ENCODE measurements around the gene CCDC175. TPM values are rescaled to one million over a fixed set of nuclear protein-coding genes. Genes with fewer than 3 reads are reported as not detected.

Gene CCDC175
- not detected for total RNA-seq

- Mint-ChIP-seq H3K27ac (peak within 1 kb of the TSS in 1 of 2 donors; percentile 57), H3K9me3 (no peaks in the 10 kb centered on the region), H3K36me3 (no peaks in the 10 kb centered on the region)
- ATAC-seq = peak; percentile 99 to 100
- peak; percentile 71 to 84 for DNase-seq (ENCODE audit: low spot score in 2 of 2)
Measured at GRCh38 chr14:59576332-59577294, at the start of gene CCDC175. Gene CCDC175, minus strand, starts transcription at chr14:59576812. Its CDS starts 37 bp downstream, at chr14:59576775.

GRCh38 chr14:59622631-59623030 is 46.0 kb upstream of the CCDC175 start:
- Mint-ChIP-seq H3K27ac (no peak overlapping the region), H3K36me3 (no peaks in the 10 kb centered on the region), H3K9me3 (no peaks in the 10 kb centered on the region)
- no peak for ATAC-seq
- no peak for DNase-seq (ENCODE audit: low spot score in 2 of 2)

- Mint-ChIP-seq H3K27ac (no peak overlapping the region), H3K36me3 (no peaks in the 10 kb centered on the region), H3K9me3 (no peaks in the 10 kb centered on the region)
- DNase-seq (ENCODE audit: low spot score in 2 of 2) = no peak
- ATAC-seq = no peak
Measured at GRCh38 chr14:59619061-59619460, 42.4 kb upstream of the CCDC175 start.

- H3K27ac Mint-ChIP-seq = peak overlapping the region in 1 of 2 donors; percentile 39
- no peak for DNase-seq (ENCODE audit: low spot score in 2 of 2)
- no peaks in the 10 kb centered on the region for H3K36me3 Mint-ChIP-seq
- ATAC-seq = no peak
- H3K9me3 Mint-ChIP-seq = no peaks in the 10 kb centered on the region
Measured at GRCh38 chr14:59601056-59601455, 24.4 kb upstream of the CCDC175 start.

GRCh38 chr14:59600211-59600945 is 23.8 kb upstream of the CCDC175 start:
- ATAC-seq = no peak
- DNase-seq (ENCODE audit: low spot score in 2 of 2) = no peak
- no peaks in the 10 kb centered on the region for H3K36me3 Mint-ChIP-seq
- no peaks in the 10 kb centered on the region for H3K9me3 Mint-ChIP-seq
- no peak overlapping the region for H3K27ac Mint-ChIP-seq

- no peak for ATAC-seq
- DNase-seq (ENCODE audit: low spot score in 2 of 2) = no peak
- H3K27ac Mint-ChIP-seq = peak overlapping the region in 1 of 2 donors; percentile 19
- peaks cover 0 to 6% of the 10 kb centered on the region in 2 donors for H3K36me3 Mint-ChIP-seq
- peaks cover 0 to 5% of the 10 kb centered on the region in 2 donors for H3K9me3 Mint-ChIP-seq
Measured at GRCh38 chr14:59595071-59595470, 18.5 kb upstream of the CCDC175 start.

- Mint-ChIP-seq H3K27ac (no peak overlapping the region), H3K36me3 (peaks cover 0 to 6% of the 10 kb centered on the region in 2 donors), H3K9me3 (peaks cover 0 to 5% of the 10 kb centered on the region in 2 donors)
Measured at GRCh38 chr14:59591641-59592370, 15.2 kb upstream of the CCDC175 start.

GRCh38 chr14:59588101-59588500 is 11.5 kb upstream of the CCDC175 start:
- peaks cover 0 to 5% of the 10 kb centered on the region in 2 donors for H3K9me3 Mint-ChIP-seq

More at GRCh38 chr14:59591641-59592370, 15.2 kb upstream of the CCDC175 start:
- DNase-seq (ENCODE audit: low spot score in 2 of 2) = no peak
- ATAC-seq = no peak

GRCh38 chr14:59585891-59586554 is 9.4 kb upstream of the CCDC175 start:
- peak overlapping the region in 1 of 2 donors; percentile 15 for H3K27ac Mint-ChIP-seq
- H3K36me3 Mint-ChIP-seq = no peaks in the 10 kb centered on the region
- ATAC-seq = no peak
- H3K9me3 Mint-ChIP-seq = no peaks in the 10 kb centered on the region
- DNase-seq (ENCODE audit: low spot score in 2 of 2) = no peak

More at GRCh38 chr14:59588101-59588500, 11.5 kb upstream of the CCDC175 start:
- Mint-ChIP-seq H3K27ac (no peak overlapping the region), H3K36me3 (peaks cover 0 to 6% of the 10 kb centered on the region in 2 donors)
- ATAC-seq (no peak), DNase-seq (ENCODE audit: low spot score in 2 of 2) (no peak)

- H3K36me3 Mint-ChIP-seq = no peaks in the 10 kb centered on the region
- H3K27ac Mint-ChIP-seq = no peak overlapping the region
- H3K9me3 Mint-ChIP-seq = no peaks in the 10 kb centered on the region
- DNase-seq (ENCODE audit: low spot score in 2 of 2) (no peak), ATAC-seq (no peak)
Measured at GRCh38 chr14:59583755-59584154, 7.1 kb upstream of the CCDC175 start.

GRCh38 chr14:59582845-59583509 is 6.4 kb upstream of the CCDC175 start:
- ATAC-seq = no peak
- no peak for DNase-seq (ENCODE audit: low spot score in 2 of 2)
- H3K36me3 Mint-ChIP-seq = no peaks in the 10 kb centered on the region
- H3K9me3 Mint-ChIP-seq = no peaks in the 10 kb centered on the region
- H3K27ac Mint-ChIP-seq = peak overlapping the region in 1 of 2 donors; percentile 47

- H3K27ac Mint-ChIP-seq = no peak overlapping the region
- H3K9me3 Mint-ChIP-seq = no peaks in the 10 kb centered on the region
- ATAC-seq (no peak), DNase-seq (ENCODE audit: low spot score in 2 of 2) (no peak)
- no peaks in the 10 kb centered on the region for H3K36me3 Mint-ChIP-seq
Measured at GRCh38 chr14:59582161-59582560, 5.5 kb upstream of the CCDC175 start.

GRCh38 chr14:59580911-59581310 is 4.3 kb upstream of the CCDC175 start:
- no peak for DNase-seq (ENCODE audit: low spot score in 2 of 2)
- no peaks in the 10 kb centered on the region for H3K9me3 Mint-ChIP-seq
- no peak for ATAC-seq
- H3K36me3 Mint-ChIP-seq = no peaks in the 10 kb centered on the region
- H3K27ac Mint-ChIP-seq = no peak overlapping the region

- Mint-ChIP-seq H3K9me3 (no peaks in the 10 kb centered on the region), H3K27ac (no peak overlapping the region), H3K36me3 (no peaks in the 10 kb centered on the region)
- DNase-seq (ENCODE audit: low spot score in 2 of 2) = no peak
- no peak for ATAC-seq
Measured at GRCh38 chr14:59570122-59570521, 6.5 kb downstream of the CCDC175 start.

- ATAC-seq = no peak
- DNase-seq (ENCODE audit: low spot score in 2 of 2) = no peak
- Mint-ChIP-seq H3K36me3 (no peaks in the 10 kb centered on the region), H3K27ac (no peak overlapping the region), H3K9me3 (no peaks in the 10 kb centered on the region)
Measured at GRCh38 chr14:59566725-59567124, 9.9 kb downstream of the CCDC175 start.

GRCh38 chr14:59566296-59566695 is 10.3 kb downstream of the CCDC175 start:
- Mint-ChIP-seq H3K9me3 (no peaks in the 10 kb centered on the region), H3K27ac (no peak overlapping the region), H3K36me3 (no peaks in the 10 kb centered on the region)
- DNase-seq (ENCODE audit: low spot score in 2 of 2) = no peak
- no peak for ATAC-seq
